Large intestine (tissue), 3 donors: ENCODE results near the gene ICAM1. TPM values are rescaled to one million over a fixed set of nuclear protein-coding genes. Genes with fewer than 3 reads are reported as not detected.

ENCODE experiments used
- DNase-seq, 2 donors: peaks; one replicate each; pipeline versions ENCODE4 v3.0.0 to v3.0.0-alpha.2; 2013
- H3K27ac ChIP-seq: one replicate; pipeline ENCODE4 v1.5.1; 2013; ENCODE audit warnings: low read length
- H3K27me3 ChIP-seq: 2 replicates; pipeline ENCODE4 v1.6.1; 2013; ENCODE audit warnings: low read length; ENCODE audit not compliant: control insufficient read depth, insufficient read depth
- H3K36me3 ChIP-seq: 2 replicates; pipeline ENCODE4 v1.6.1; 2013; ENCODE audit warnings: low read length; ENCODE audit not compliant: control insufficient read depth, insufficient read depth
- H3K4me1 ChIP-seq: one replicate; pipeline ENCODE4 v1.6.1; 2013; ENCODE audit warnings: low read length; ENCODE audit not compliant: control insufficient read depth, insufficient read depth
- H3K4me3 ChIP-seq: one replicate; pipeline ENCODE4 v1.5.1; 2013; ENCODE audit warnings: low read length
- H3K9me3 ChIP-seq: one replicate; pipeline ENCODE4 v1.6.1; 2013; ENCODE audit warnings: mild to moderate bottlenecking, low read depth, low read length, moderate library complexity; ENCODE audit not compliant: control insufficient read depth
- WGBS: methylation state at CpG from one replicate; pipeline ENCODE4 v1.1.5; 2013; ENCODE audit warnings: low lambda C conversion rate; ENCODE audit not compliant: insufficient coverage; 5-methylcytosine and 5-hydroxymethylcytosine counted together
- polyA plus RNA-seq: library from polyadenylated mRNA; unstranded; fragments of 120-200 nt; gene quantifications from one replicate; pipeline ENCODE4 v1.2.1, GENCODE V29; 2013

The ICAM1 gene
- polyA plus RNA-seq, 1 donor: 14.8 TPM

GRCh38 chr19:10294368-10294697 lies 23.4 kb downstream of the ICAM1 start:
- H3K4me3 ChIP-seq: no peak overlapping the region
- no peaks in the 10 kb centered on the region for H3K36me3 ChIP-seq
- H3K4me1 ChIP-seq: peaks cover 35% of the 10 kb centered on the region
- peaks cover 26% of the 10 kb centered on the region for H3K9me3 ChIP-seq
- DNase-seq: peak in 1 of 2 donors; percentile 30
- H3K27me3 ChIP-seq: peaks cover 79% of the 10 kb centered on the region
- no peak overlapping the region for H3K27ac ChIP-seq
- no CpG with 5 or more reads among the region's 25 CpGs for WGBS

GRCh38 chr19:10295305-10295846 lies 24.5 kb downstream of the ICAM1 start:
- H3K4me1 ChIP-seq: peaks cover 30% of the 10 kb centered on the region
- peak overlapping the region; percentile 21 for H3K4me3 ChIP-seq
- H3K27ac ChIP-seq: no peak overlapping the region
- WGBS: no CpG with 5 or more reads among the region's 48 CpGs
- H3K36me3 ChIP-seq: no peaks in the 10 kb centered on the region
- H3K9me3 ChIP-seq: peaks cover 23% of the 10 kb centered on the region
- peak in 1 of 2 donors; percentile 51 for DNase-seq
- peaks cover 73% of the 10 kb centered on the region for H3K27me3 ChIP-seq

DNA sequence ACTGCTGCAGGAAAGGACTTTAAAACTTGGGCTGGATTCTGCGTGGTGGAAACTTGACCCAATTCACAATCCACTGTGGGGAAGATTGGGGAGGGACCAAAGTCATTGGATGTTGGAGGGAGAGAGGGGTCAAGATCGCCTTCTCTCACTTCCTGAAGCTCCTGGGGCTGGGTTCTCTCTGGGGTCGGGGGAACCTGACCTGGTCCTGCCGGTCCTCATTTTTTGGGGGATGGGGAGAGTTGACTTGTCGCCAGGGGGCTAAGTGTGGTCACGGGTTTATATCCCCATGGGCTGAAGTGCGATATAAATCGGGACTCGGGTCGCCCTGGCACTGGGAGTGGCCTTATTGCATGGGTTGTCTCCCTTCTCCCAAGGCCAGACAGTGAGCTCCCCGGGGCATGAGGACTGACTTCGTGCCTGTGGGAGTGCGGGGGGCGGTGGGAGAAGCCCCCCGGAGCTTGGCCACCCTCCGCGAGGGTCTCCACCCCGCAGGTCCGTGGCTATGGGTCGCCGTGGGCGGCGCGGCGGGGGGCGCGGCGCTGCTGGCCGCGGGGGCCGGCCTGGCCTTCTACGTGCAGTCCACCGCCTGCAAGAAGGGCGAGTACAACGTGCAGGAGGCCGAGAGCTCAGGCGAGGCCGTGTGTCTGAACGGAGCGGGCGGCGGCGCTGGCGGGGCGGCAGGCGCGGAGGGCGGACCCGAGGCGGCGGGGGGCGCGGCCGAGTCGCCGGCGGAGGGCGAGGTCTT lies 25.1 kb downstream of the ICAM1 start:
- Histone ChIP-seq H3K4me1 (peaks cover 24% of the 10 kb centered on the region), H3K4me3 (peak overlapping the region; percentile 21), H3K9me3 (peaks cover 20% of the 10 kb centered on the region), H3K36me3 (no peaks in the 10 kb centered on the region), H3K27me3 (peaks cover 66% of the 10 kb centered on the region), H3K27ac (no peak overlapping the region)
- WGBS: no CpG with 5 or more reads among the region's 58 CpGs
- DNase-seq: peak in 1 of 2 donors; percentile 60

DNA sequence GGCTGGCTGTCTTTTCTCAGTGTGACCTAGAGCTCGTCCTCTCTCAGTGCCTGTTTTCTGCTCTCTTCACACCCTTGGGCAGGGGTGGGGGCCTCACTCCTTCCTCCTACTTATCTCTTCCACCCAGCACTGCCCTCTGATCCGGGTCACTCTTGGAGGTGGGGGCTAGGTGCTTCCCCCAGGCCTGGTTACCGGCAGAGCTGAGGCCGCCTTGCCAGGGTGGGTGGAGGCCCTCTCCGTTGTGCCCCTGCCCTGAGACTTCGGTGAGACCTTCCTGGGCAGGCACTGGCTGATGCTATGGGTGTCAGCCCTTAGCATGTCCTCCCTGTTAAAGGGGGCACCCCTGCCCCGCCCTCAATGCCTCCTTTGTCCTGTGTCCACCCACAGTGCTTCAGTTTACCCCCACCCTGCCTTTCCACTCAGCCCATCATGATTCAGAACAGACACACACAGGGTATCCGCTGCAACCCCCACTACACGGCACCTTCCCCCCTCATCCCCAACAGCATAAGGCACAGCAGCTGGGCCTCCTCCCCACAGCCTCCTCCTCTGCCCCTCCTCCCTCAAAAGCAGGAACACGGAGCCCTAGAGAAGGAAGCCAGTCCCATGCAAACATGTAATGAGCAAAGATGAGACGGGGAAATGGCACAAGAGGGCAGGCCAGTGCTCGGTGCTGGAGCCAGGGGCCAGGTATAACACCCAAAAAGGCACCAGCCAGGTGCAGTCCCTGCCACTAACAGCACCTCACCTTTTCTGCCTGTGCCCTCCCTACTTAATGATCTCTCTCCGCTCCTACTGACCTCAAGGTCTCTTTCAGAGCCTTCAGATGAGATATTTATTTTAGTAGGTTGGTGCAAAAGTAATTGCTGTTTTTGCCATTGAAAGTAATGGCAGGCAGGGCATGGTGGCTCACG lies 28.9 kb downstream of the ICAM1 start:
- Histone ChIP-seq H3K27me3 (peaks cover 29% of the 10 kb centered on the region), H3K4me3 (no peak overlapping the region)
- 20% methylated on average over 1 of the region's 14 CpGs for WGBS

DNA sequence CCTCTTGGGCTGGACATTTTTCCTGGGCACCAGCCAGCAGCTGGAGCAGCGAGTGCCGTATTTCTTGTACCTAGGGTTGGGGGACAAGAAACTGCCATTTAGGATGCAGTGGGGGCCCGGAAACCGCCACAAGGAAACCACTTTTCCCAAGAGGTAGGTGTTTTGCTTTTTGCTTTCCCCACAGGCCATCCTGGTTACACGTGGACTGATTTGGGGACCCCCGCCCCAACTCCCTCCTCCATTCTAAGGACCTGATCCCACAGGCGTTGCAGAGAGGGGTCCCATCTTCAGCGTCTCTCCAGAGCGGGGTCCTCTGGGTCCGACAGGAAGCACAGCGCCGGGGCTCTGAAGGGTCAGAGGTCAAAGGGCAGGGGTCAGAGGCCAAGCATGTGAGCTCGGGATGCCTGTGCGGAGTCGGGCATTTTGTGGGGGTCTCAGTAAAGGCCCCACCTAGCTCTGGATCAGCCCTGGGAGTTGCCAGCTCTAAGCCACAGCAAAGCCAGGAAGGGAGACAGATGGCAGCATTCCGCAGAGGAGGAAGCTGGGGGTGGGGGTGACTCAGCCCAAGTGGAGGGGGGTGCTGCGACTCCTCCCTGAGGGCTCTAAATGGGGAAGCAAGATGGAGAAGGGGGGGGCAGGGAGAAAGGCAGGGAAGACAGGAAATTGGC lies 34.4 kb downstream of the ICAM1 start:
- no peak for DNase-seq
- H3K4me3 ChIP-seq: no peak overlapping the region
- no CpG with 5 or more reads among the region's 17 CpGs for WGBS
- H3K4me1 ChIP-seq: no peaks in the 10 kb centered on the region
- H3K27ac ChIP-seq: no peak overlapping the region
- no peaks in the 10 kb centered on the region for H3K9me3 ChIP-seq
- peaks cover 16% of the 10 kb centered on the region for H3K36me3 ChIP-seq
- H3K27me3 ChIP-seq: no peaks in the 10 kb centered on the region

More for the DNA sequence above, 28.9 kb downstream of the ICAM1 start:
- DNase-seq: no peak
- Histone ChIP-seq H3K36me3 (peaks cover 1% of the 10 kb centered on the region), H3K9me3 (no peaks in the 10 kb centered on the region), H3K27ac (no peak overlapping the region), H3K4me1 (peaks cover 6% of the 10 kb centered on the region)

- peaks cover 18% of the 10 kb centered on the region for H3K36me3 ChIP-seq
- no peak overlapping the region for H3K27ac ChIP-seq
- H3K4me3 ChIP-seq: no peak overlapping the region
- H3K9me3 ChIP-seq: no peaks in the 10 kb centered on the region
- H3K27me3 ChIP-seq: no peaks in the 10 kb centered on the region
- no peaks in the 10 kb centered on the region for H3K4me1 ChIP-seq
- no peak for DNase-seq
- WGBS: no CpG with 5 or more reads among the region's 5 CpGs
These were observed 35.4 kb downstream of the ICAM1 start for GRCh38 chr19:10306327-10306726.

DNA sequence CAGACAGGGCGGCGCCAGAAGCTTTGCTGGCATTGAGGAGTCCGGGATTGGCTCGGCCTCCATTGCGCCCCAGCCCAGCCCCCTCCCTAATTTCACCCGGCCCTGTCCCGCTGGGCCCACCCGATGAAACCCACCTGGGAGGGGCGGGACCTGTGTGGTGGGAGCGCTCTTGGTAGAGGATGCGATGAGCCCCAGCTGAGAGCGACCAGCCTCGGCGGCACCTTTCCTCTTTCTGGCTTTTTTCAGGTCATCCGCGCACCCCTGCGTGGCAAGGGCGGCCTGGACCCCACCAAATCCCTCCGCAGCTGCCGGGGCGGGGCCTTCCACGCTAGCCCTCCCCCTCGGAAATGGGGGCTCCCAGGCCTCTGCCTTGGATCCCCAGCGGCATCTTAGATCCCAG lies 38.5 kb downstream of the ICAM1 start, which contains the start of gene ZGLP1:
TSS of gene ZGLP1 (minus strand) at position 393 of the 400 bp plus-strand sequence.
- WGBS: no CpG with 5 or more reads among the region's 24 CpGs
- H3K27ac ChIP-seq: no peak within 1 kb of the TSS
- no peaks in the 10 kb centered on the region for H3K27me3 ChIP-seq
- H3K9me3 ChIP-seq: no peaks in the 10 kb centered on the region
- H3K4me1 ChIP-seq: no peaks in the 10 kb centered on the region
- peaks cover 18% of the 10 kb centered on the region for H3K36me3 ChIP-seq
- H3K4me3 ChIP-seq: no peak within 1 kb of the TSS
- no peak for DNase-seq

DNA sequence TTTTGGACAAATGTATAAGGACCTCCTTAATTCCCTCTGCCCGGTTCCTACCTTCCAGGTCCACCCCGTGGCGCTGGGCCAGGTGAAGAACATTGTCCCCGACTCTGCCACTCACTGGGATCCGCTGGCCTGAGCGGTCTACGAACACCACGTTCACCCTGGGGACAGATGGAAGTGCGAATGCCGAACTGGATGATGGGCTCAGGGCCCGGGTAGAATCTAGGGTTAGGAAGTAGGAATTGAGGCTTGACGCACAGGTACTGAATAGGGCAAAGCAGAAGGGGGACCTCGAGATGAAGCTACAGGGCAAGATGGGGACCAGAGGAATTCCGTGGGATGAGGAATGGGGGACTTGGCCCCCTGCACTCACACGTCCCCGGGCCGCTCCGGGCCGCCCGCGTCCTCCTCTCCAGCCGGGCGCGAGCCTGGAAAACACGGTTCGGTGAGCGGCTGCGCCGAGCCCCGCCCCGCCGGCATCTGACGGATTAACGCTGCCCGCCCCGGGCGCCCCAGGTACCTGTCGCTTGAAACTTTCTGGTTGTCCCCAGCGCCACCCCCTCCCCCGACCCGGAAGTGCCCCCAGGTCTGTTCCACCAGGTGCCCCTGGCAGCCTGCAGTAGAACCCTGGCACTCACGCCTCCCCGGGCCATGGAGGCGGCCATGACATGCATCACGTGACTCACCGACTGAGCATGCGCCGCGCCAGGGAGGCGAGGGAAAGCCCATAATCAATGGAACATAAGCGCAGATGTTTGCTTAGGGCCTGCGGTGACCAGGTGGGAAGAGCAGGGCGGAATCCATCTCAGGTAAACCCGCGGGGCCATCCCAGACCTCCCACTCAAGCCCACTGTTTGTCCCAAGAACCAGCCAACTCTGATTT lies 44.7 kb downstream of the ICAM1 start, which contains the start of gene FDX2:
TSS of gene FDX2 (minus strand) at position 681 of the 880 bp plus-strand sequence. CDS start at position 662, 19 bp downstream.
- WGBS: 0% methylated on average over 1 of the region's 55 CpGs
- Histone ChIP-seq H3K27ac (no peak within 1 kb of the TSS), H3K4me3 (peak within 1 kb of the TSS; percentile 66), H3K9me3 (peaks cover under 1% of the 10 kb centered on the region), H3K4me1 (peaks cover 12% of the 10 kb centered on the region), H3K36me3 (peaks cover 43% of the 10 kb centered on the region), H3K27me3 (no peaks in the 10 kb centered on the region)
- peak; percentile 84 to 85 for DNase-seq

GRCh38 chr19:10316229-10317044 lies 45.5 kb downstream of the ICAM1 start:
- Histone ChIP-seq H3K4me1 (peaks cover 18% of the 10 kb centered on the region), H3K27ac (no peak overlapping the region), H3K4me3 (no peak overlapping the region), H3K27me3 (no peaks in the 10 kb centered on the region), H3K9me3 (peaks cover 5% of the 10 kb centered on the region), H3K36me3 (peaks cover 52% of the 10 kb centered on the region)
- DNase-seq: no peak
- 96% methylated on average over 4 of the region's 19 CpGs for WGBS
